ENCODE data around the gene CNGA4.

CNGA4 gene

GRCh38 chr11:6240139-6240538, 1.2 kb downstream of the CNGA4 start:
- Histone ChIP-seq H3K27me3 (replicated peaks; ENCODE audit: insufficient read depth, low read length) (no peaks in the 10 kb centered on the region), H3K9me3 (replicated peaks; ENCODE audit: insufficient read depth, low read length) (no peaks in the 10 kb centered on the region), H3K4me1 (ENCODE audit: low read length) (no peaks in the 10 kb centered on the region), H3K9me2 (replicated peaks; ENCODE audit: insufficient read depth, low read length) (no peaks in the 10 kb centered on the region), H3K27ac (ENCODE audit: low read length) (no peak overlapping the region), H3K36me3 (replicated peaks; ENCODE audit: insufficient read depth, low read length) (no peaks in the 10 kb centered on the region), H3K4me2 (ENCODE audit: low read depth, low read length) (no peak overlapping the region), H2AFZ (ENCODE audit: low read length) (no peak overlapping the region), H3K79me2 (ENCODE audit: low read length) (no peaks in the 10 kb centered on the region), H3K9ac (ENCODE audit: low read length) (no peak overlapping the region), H4K20me1 (ENCODE audit: insufficient read depth, low read length) (no peaks in the 10 kb centered on the region), H3K4me3 (ENCODE audit: low read length) (no peak overlapping the region), H3F3A (ENCODE audit: insufficient read depth, low read length) (no peaks in the 10 kb centered on the region)
- DNase-seq, result no peak
- TF ChIP-seq EZH2 (optimal IDR thresholded peaks at IDR 0.05; ENCODE audit: low read depth, low read length) (no peak), CTCF (IDR thresholded peaks at IDR 0.05; ENCODE audit: low read length) (no peak), EZH2phosphoT487 (IDR thresholded peaks at IDR 0.05; ENCODE audit: low read length) (no peak)

- Histone ChIP-seq H3K9ac (ENCODE audit: low read length) (no peak overlapping the region), H4K20me1 (ENCODE audit: insufficient read depth, low read length) (no peaks in the 10 kb centered on the region), H3K4me3 (ENCODE audit: low read length) (no peak overlapping the region), H2AFZ (ENCODE audit: low read length) (no peak overlapping the region), H3K9me3 (replicated peaks; ENCODE audit: insufficient read depth, low read length) (no peaks in the 10 kb centered on the region), H3K9me2 (replicated peaks; ENCODE audit: insufficient read depth, low read length) (no peaks in the 10 kb centered on the region), H3K36me3 (replicated peaks; ENCODE audit: insufficient read depth, low read length) (no peaks in the 10 kb centered on the region), H3K4me1 (ENCODE audit: low read length) (no peaks in the 10 kb centered on the region), H3K27me3 (replicated peaks; ENCODE audit: insufficient read depth, low read length) (no peaks in the 10 kb centered on the region), H3K79me2 (ENCODE audit: low read length) (no peaks in the 10 kb centered on the region), H3F3A (ENCODE audit: insufficient read depth, low read length) (no peaks in the 10 kb centered on the region), H3K27ac (ENCODE audit: low read length) (no peak overlapping the region), H3K4me2 (ENCODE audit: low read depth, low read length) (no peak overlapping the region)
- TF ChIP-seq EZH2 (optimal IDR thresholded peaks at IDR 0.05; ENCODE audit: low read depth, low read length), result no peak
- TF ChIP-seq EZH2phosphoT487 (IDR thresholded peaks at IDR 0.05; ENCODE audit: low read length), result no peak
- TF ChIP-seq CTCF (IDR thresholded peaks at IDR 0.05; ENCODE audit: low read length), result no peak
- no peak for DNase-seq
These were observed 1.9 kb downstream of the CNGA4 start for GRCh38 chr11:6240781-6241180.

GRCh38 chr11:6241316-6241715, 2.4 kb downstream of the CNGA4 start:
- TF ChIP-seq CTCF (IDR thresholded peaks at IDR 0.05; ENCODE audit: low read length), result no peak
- no peak for TF ChIP-seq EZH2 (optimal IDR thresholded peaks at IDR 0.05; ENCODE audit: low read depth, low read length)
- no peak for TF ChIP-seq EZH2phosphoT487 (IDR thresholded peaks at IDR 0.05; ENCODE audit: low read length)
- Histone ChIP-seq H3K27ac (ENCODE audit: low read length) (no peak overlapping the region), H3K27me3 (replicated peaks; ENCODE audit: insufficient read depth, low read length) (no peaks in the 10 kb centered on the region), H3F3A (ENCODE audit: insufficient read depth, low read length) (no peaks in the 10 kb centered on the region), H3K4me3 (ENCODE audit: low read length) (no peak overlapping the region), H3K9ac (ENCODE audit: low read length) (no peak overlapping the region), H4K20me1 (ENCODE audit: insufficient read depth, low read length) (no peaks in the 10 kb centered on the region), H2AFZ (ENCODE audit: low read length) (no peak overlapping the region), H3K9me3 (replicated peaks; ENCODE audit: insufficient read depth, low read length) (no peaks in the 10 kb centered on the region), H3K4me2 (ENCODE audit: low read depth, low read length) (no peak overlapping the region), H3K79me2 (ENCODE audit: low read length) (no peaks in the 10 kb centered on the region), H3K9me2 (replicated peaks; ENCODE audit: insufficient read depth, low read length) (no peaks in the 10 kb centered on the region), H3K36me3 (replicated peaks; ENCODE audit: insufficient read depth, low read length) (no peaks in the 10 kb centered on the region), H3K4me1 (ENCODE audit: low read length) (no peaks in the 10 kb centered on the region)
- DNase-seq, result no peak
